ENCODE data around the gene PPARG.
A peak's percentile ranks its signal among the peaks of the same experiment; 100 is the strongest.
"Not testable (repeated sequence)": the region's sequence is repeated elsewhere in the genome, so short reads cannot be mapped to it uniquely, and the experiment has no call there.

PPARG gene

DNA sequence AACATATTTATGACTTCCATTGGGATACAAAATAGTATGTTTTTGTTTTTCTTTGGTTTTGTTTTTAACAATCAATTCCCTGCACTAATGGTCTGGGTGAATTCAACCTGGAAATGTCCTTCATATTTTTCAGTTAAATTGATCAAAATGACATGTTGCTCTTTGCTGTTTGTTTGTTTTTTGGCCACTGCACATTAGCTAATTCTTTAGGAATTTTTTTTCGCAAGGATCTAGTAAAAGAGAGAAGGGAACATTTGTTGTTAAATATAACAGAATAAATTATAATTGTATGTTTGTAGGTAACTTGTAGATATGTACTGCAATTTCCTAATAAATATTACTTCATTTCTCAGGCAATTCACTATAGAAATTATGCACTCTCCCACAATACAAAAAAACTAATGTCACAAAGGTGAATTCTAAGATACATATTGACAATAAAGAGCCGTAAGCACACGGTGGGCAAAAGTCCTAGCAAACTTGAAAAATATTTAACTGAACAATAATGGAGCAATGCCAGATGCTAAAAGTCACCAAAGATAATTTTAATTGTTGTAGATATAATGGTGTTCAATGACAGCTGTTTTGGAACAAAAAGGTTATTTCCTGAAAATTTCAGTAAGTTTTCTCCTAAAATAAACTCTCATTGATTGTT lies 21.4 kb upstream of the PPARG start:
- ChIA-PET CTCF (no interaction called here), POLR2A (no interaction called here)
- no peak for DNase-seq (ENCODE audit: extremely low spot score)
- TF ChIP-seq, protein P1, sequence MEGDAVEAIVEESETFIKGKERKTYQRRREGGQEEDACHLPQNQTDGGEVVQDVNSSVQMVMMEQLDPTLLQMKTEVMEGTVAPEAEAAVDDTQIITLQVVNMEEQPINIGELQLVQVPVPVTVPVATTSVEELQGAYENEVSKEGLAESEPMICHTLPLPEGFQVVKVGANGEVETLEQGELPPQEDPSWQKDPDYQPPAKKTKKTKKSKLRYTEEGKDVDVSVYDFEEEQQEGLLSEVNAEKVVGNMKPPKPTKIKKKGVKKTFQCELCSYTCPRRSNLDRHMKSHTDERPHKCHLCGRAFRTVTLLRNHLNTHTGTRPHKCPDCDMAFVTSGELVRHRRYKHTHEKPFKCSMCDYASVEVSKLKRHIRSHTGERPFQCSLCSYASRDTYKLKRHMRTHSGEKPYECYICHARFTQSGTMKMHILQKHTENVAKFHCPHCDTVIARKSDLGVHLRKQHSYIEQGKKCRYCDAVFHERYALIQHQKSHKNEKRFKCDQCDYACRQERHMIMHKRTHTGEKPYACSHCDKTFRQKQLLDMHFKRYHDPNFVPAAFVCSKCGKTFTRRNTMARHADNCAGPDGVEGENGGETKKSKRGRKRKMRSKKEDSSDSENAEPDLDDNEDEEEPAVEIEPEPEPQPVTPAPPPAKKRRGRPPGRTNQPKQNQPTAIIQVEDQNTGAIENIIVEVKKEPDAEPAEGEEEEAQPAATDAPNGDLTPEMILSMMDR (IDR thresholded peaks at IDR 0.05; ENCODE audit: control extremely low read depth, extremely low read depth, low read depth, missing control alignments): no peak

DNA sequence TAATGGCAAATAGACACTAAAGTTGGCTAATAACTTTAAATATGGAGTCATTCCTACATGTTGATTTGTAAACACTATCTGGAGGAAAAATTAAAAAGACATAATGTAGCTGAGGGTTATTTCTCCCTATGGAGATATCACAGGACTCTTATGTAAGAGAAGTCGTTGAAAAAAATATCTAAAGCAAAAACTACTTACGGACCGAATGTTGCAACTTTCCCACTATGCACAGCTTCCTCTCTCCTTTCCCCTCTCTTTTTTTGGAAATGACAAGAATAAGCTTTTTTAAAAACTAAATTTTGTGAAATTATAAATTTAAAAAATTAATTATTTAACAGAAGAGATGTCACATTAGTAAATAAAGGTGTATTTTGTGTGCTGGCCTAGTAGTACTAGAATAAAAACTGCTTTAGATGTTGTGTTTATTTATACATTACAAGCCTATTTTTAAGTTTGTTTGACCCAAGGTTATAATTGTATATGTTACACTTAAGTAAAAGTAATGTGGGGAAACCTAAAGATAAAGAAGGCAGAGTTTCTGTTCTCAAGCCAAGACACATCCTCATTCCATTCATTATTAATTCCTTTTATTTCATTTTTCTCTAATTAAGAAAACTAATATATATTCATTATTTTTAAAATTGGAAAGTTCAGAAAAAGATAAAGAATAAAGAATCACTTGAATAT lies 20.7 kb upstream of the PPARG start:
- TF ChIP-seq, protein P1 (IDR thresholded peaks at IDR 0.05; ENCODE audit: control extremely low read depth, extremely low read depth, low read depth, missing control alignments): no peak
- CTCF ChIA-PET: no interaction called here
- DNase-seq (ENCODE audit: extremely low spot score): no peak
- POLR2A ChIA-PET: no interaction called here

DNA sequence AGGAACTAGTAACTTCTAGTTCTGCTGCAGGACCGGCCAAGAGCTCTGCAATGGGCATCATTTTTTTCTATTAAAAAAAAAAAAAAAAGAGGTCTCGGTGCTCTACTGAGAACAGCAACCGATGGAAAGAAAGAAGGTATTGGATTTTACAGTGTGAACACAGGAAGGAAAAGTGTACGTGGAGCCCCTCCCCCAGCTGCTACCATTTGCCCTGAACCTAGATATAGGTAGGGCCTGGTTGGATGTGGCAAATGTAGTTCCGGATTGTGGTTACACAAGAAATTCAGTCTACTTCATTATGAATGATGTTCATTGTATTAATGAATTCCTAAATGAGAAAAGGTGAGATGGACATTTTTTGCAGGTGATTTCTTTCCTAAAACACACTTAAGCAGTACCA lies 17.9 kb upstream of the PPARG start:
- ChIA-PET CTCF (no interaction called here), POLR2A (no interaction called here)
- no peak for DNase-seq (ENCODE audit: extremely low spot score)
- TF ChIP-seq, protein P1 (IDR thresholded peaks at IDR 0.05; ENCODE audit: control extremely low read depth, extremely low read depth, low read depth, missing control alignments): no peak

DNA sequence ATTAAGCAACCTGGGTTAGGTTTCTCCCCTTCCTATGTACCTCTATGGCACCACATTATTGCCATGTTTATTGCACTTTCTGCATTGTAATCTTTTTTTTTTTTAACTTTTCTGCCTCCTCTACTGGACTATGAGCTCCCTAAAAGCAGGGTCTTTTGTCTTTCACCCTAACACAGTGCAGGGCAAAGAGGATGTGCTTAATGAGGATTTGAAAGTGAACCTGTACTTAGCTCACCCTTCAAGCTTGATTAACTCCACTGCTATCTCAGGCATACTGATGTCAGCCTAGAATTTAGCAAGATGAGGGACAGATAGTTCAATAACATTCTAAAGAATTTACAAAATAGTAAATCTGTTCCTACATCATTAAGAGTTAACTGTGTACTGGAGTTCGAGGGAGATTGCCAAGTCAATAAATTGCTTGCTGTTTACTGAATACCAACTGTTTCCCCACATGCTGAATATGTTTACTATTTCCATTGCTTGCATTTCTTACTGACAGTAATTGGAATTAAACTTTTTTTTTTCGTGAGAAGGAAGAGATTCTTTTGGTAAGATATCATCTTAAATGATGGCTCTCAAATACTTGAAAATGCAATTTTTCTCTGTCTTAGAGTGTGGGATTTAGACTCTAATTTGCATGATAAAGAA lies 15.7 kb upstream of the PPARG start:
- CTCF ChIA-PET: interaction anchor here (1.3 kb wide), 1 partner anchor 9 kb away, joined by 3 read pairs; no protein-coding TSS in a partner anchor
- POLR2A ChIA-PET: no interaction called here
- DNase-seq (ENCODE audit: extremely low spot score): peak; percentile 72
- TF ChIP-seq, protein P1 (IDR thresholded peaks at IDR 0.05; ENCODE audit: control extremely low read depth, extremely low read depth, low read depth, missing control alignments): no peak

DNA sequence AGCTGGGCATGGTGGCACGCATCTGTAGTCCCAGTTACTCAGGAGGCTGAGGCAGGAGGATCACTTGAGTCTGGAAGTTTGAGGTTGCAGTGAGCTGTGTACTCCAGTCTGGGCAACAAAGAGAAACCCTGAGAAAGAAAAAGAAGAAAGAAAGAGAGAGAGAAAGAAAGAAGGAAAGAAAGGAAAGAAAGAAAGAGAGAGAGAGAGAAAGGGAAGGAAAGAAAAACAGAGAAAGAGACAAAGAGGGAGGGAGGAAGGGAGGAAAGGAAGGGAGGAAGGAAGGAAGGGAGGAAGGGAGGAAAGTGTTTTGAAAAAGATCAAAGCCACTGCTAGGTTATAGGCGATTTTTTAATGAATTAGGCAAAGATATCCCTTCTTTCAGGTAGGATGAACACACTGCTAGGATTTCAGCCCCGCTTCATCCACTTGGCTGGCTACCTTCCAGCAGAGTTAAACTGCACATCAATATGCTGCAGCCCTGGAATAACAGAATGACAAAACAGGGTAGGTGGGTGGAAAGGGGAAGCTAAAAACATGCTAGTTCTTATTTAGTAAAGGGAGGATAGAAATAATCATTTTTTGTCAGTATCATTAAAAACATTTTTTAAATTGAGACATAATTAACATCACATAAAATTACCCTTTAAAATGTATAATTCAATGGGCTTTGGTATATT lies 12.8 kb upstream of the PPARG start:
- TF ChIP-seq, protein P1 (IDR thresholded peaks at IDR 0.05; ENCODE audit: control extremely low read depth, extremely low read depth, low read depth, missing control alignments): no peak
- CTCF ChIA-PET: interaction anchor here (1.0 kb wide), 1 partner anchor 23 kb away, joined by 3 read pairs; no protein-coding TSS in a partner anchor
- POLR2A ChIA-PET: no interaction called here
- no peak for DNase-seq (ENCODE audit: extremely low spot score)

DNA sequence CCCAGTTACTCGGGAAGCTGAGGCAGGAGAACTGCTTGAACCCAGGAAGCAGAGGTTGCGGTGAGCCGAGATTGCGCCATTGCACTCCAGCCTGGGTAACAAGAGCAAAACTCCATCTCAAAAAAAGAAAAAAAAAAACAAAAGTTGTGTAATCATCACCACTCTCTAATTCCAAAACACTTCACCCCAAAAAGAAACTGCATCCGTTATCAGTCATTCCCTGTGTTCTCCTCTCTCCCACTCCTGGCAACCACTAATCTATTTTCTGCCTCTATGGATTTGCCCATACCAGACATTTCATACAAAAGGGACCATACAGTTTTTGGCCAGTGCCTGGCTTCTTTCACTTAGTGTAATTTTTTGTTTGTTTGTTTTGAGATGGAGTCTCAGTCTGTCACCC lies 12.0 kb upstream of the PPARG start:
- POLR2A ChIA-PET; DNase-seq (ENCODE audit: extremely low spot score): not testable (repeated sequence)
- CTCF ChIA-PET: interaction anchor here (1.0 kb wide), 1 partner anchor 24 kb away, joined by 3 read pairs; no protein-coding TSS in a partner anchor

Measured in GM10248 (cell line).